Ovary (tissue), 9 donors: ENCODE data around the gene NTNG2. TPM values are rescaled to one million over a fixed set of nuclear protein-coding genes. Genes with fewer than 3 reads are reported as not detected.

ENCODE experiments used
- DNase-seq, 5 donors: peaks; one replicate each; pipeline ENCODE4 v3.0.0-alpha.2; 2019 to 2020
- H3K27ac ChIP-seq, 2 donors: fragments of 200-600 bp; one replicate each; pipeline versions ENCODE4 v1.5.1 to v1.8.0; 2019 to 2022
- H3K27me3 ChIP-seq: fragments of 200-600 bp; one replicate; pipeline ENCODE4 v1.8.0; 2022
- H3K36me3 ChIP-seq: fragments of 200-600 bp; sonication (generic); one replicate; pipeline ENCODE4 v1.5.1; 2019
- H3K4me1 ChIP-seq: one replicate; pipeline ENCODE4 v1.8.1; 2013; ENCODE audit warnings: mild to moderate bottlenecking, moderate library complexity; ENCODE audit not compliant: insufficient read depth
- H3K4me3 ChIP-seq: fragments of 200-600 bp; sonication (generic); one replicate; pipeline ENCODE4 v1.5.1; 2017
- H3K9me3 ChIP-seq, 2 donors: fragments of 200-600 bp in 1 of 2; sonication (generic) in 1 of 2; one replicate each; pipeline versions ENCODE4 v1.5.1 to v1.8.1; 2013 to 2019; ENCODE audit warnings: mild to moderate bottlenecking in 1 of 2, moderate library complexity in 1 of 2
- EP300 ChIP-seq: sonication (generic); formaldehyde crosslinking; IDR thresholded peaks from one replicate; pipeline ENCODE4 v1.6.1; 2017; ENCODE audit warnings: antibody characterized with exemption
- POLR2A ChIP-seq: fragments of 450-650 bp; IDR thresholded peaks from one replicate; pipeline ENCODE4 v1.6.1; 2017; ENCODE audit warnings: antibody characterized with exemption, mild to moderate bottlenecking, moderate library complexity
- WGBS, 3 donors: extraction: QIAGEN DNeasy Blood & Tissue Kit in 1 of 3; methylation state at CpG; one replicate each; pipeline versions ENCODE4 v1.1.5 to v1.1.7; 2013 to 2017; 5-methylcytosine and 5-hydroxymethylcytosine counted together
- intact Hi-C, 4 donors: fragments of 100-400 bp; cut with DNase I; formaldehyde crosslinking; loops; one replicate each; pipeline versions ENCODE4 v1.11.0 to v1.15.1; 2022 to 2023
- polyA plus RNA-seq, 2 donors: library from polyadenylated mRNA; stranded (reverse); fragments of 200-250 nt in 1 of 2; fragments of 350-450 nt in 1 of 2; fragmentation: Illumina TruSeq in 1 of 2; extraction: RNeasy Lipid Tissue Mini Kit (QIAGEN cat#74804) in 1 of 2; gene quantifications; one replicate each; pipeline ENCODE4 v1.2.3, GENCODE V29; 2013 to 2014
- total RNA-seq, 7 donors: library from RNA; depleted of rRNA in 2 of 7; stranded (reverse); fragments of >200 nt in 2 of 7; fragmentation: NEBNext Ultra II Directional in 3 of 7; extraction: Animal tissue kit (Norgen Biotek cat#: 25700) in 3 of 7; gene quantifications; one replicate each; pipeline versions ENCODE4 v1.1.0 to v1.2.4, GENCODE V29; 2016 to 2023
- TF ChIP-seq, protein P1 (sequence below), 3 donors: fragments of 450-650 bp in 2 of 3; fragments of 200-600 bp in 1 of 3; IDR thresholded peaks; one replicate each; pipeline versions ENCODE4 v1.5.1 to v1.8.0; 2016 to 2022; ENCODE audit warnings: antibody characterized with exemption in 3 of 3, mild to moderate bottlenecking in 1 of 3
- donor health status: DM: no; HTN: no; CAD: no; lungs with moderate emphysema.
- donor health status: DM: no; HTN: no; CAD: no.
- donor health status: Bipolar disorder and iron deficiency.
- donor health status: DM: yes; HTN: yes; CAD: no.
- donor health status: DM: no; HTN: no; CAD: no.
- donor health status: DM: yes; HTN: yes; CAD: no.

Gene NTNG2
- total and polyA plus RNA-seq, 9 donors: 0.12 to 2.6 (median 0.81) TPM

DNA sequence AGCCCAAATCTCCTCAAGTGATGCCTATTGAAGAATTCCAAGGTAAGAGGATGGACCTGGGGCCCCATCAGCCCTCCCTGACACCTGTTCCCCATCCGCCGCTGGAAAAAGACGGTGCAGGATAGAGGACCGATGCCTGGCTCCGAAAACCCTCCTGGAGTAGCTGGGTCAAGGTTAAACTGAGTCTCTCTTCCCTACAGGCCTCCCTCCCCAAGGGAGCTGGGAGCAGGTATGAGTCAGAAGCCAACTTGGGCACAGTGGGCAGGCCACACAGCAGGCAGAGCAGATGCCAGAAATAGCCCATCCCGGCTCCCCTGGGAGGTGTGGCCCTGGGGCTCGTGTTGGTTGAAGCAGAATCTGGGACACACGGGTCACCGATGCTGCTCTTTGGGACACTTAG, 75.6 kb downstream of the NTNG2 start:
- no peak overlapping the region for H3K4me3 ChIP-seq
- intact Hi-C loops: loop anchor here (5.0 to 10.0 kb wide), 5 partner anchors 73 to 643 kb away; partner anchors contain the start of gene NTNG2 (in 1 of the 4)
- TF ChIP-seq, protein P1, sequence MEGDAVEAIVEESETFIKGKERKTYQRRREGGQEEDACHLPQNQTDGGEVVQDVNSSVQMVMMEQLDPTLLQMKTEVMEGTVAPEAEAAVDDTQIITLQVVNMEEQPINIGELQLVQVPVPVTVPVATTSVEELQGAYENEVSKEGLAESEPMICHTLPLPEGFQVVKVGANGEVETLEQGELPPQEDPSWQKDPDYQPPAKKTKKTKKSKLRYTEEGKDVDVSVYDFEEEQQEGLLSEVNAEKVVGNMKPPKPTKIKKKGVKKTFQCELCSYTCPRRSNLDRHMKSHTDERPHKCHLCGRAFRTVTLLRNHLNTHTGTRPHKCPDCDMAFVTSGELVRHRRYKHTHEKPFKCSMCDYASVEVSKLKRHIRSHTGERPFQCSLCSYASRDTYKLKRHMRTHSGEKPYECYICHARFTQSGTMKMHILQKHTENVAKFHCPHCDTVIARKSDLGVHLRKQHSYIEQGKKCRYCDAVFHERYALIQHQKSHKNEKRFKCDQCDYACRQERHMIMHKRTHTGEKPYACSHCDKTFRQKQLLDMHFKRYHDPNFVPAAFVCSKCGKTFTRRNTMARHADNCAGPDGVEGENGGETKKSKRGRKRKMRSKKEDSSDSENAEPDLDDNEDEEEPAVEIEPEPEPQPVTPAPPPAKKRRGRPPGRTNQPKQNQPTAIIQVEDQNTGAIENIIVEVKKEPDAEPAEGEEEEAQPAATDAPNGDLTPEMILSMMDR (IDR thresholded peaks at IDR 0.05): no peak
- no peak for TF ChIP-seq POLR2A
- no peak for TF ChIP-seq EP300
- H3K9me3 ChIP-seq: no peaks in the 10 kb centered on the region
- H3K4me1 ChIP-seq: peaks cover 2% of the 10 kb centered on the region
- H3K36me3 ChIP-seq: no peaks in the 10 kb centered on the region
- WGBS, 3 donors: 40 to 62% (median 60%) methylated on average over 9 of the region's 9 CpGs
- no peaks in the 10 kb centered on the region for H3K27me3 ChIP-seq
- no peak for DNase-seq
- no peak overlapping the region for H3K27ac ChIP-seq

DNA sequence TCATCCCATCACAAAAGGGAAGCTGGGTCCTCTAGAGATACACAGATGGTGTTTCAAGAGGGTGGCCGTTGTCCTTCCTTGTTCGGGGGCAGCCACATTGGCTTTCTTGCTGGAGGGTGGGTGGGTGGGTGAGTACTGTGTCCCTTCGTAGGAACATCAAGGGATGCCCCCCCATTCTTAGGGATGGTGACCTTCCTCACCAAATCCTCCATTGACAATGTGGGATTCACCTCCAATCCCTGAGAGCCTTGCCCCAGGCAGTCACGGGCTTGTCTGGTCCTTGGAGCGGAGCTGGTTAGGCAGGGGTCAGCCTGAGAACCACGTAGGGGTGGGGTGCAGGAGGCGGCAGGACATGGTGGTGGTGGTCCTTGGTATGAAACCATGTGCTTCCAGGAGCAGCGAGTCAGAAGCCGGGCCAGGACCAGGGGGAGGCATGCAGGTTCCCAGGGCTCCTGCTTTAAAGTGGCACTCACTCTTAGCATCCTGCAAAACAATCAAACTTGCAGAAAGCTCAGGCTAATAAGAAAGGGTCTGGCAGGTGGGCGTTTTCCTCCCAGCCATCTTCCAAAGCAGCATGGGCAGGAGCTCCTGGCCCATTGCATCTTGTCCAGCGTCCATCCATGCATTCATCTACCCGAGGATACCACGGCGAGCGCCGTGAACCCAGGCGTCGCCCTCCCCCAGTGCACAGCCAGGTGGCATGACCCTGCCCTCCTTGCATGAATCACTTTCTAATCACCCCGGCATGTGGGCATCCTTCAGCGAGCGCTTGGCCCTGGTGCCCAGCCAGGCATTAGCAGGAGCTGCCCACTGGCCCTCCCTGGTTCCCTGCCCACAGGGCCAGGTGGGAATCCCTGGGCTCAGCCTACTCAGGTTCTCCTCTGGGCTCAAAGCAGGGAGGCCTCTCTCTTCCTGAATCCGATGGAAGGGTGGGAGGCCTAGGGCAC, 76.4 kb downstream of the NTNG2 start:
- Histone ChIP-seq H3K36me3 (no peaks in the 10 kb centered on the region), H3K27me3 (no peaks in the 10 kb centered on the region), H3K9me3 (no peaks in the 10 kb centered on the region), H3K4me1 (peaks cover 2% of the 10 kb centered on the region), H3K27ac (no peak overlapping the region), H3K4me3 (no peak overlapping the region)
- 68 to 79% (median 71%) methylated on average over 22 of the region's 22 CpGs for WGBS, 3 donors
- DNase-seq: no peak
- intact Hi-C loops: loop anchor here (5.0 to 10.0 kb wide), 5 partner anchors 73 to 643 kb away; partner anchors contain the start of gene NTNG2 (in 1 of the 4)
- no peak for TF ChIP-seq POLR2A
- no peak for TF ChIP-seq EP300

DNA sequence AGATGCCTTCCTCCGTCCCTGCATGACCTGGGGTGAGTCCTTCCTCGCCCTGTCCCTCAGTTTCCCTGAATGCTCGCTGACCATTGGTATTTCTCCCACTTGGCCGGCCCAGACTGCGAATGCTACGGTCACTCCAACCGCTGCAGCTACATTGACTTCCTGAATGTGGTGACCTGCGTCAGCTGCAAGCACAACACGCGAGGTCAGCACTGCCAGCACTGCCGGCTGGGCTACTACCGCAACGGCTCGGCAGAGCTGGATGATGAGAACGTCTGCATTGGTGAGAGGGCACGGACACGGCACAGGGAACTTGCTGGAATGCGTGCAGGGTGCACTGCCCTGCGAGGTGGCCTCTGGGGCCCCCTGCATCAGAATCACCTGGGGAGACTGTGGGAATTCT, 77.1 kb downstream of the NTNG2 start:
- no peak for DNase-seq
- intact Hi-C loops: loop anchor here (5.0 to 10.0 kb wide), 5 partner anchors 74 to 644 kb away; partner anchors contain the start of gene NTNG2 (in 1 of the 4)
- H3K36me3 ChIP-seq: no peaks in the 10 kb centered on the region
- 52 to 63% (median 59%) methylated on average over 19 of the region's 19 CpGs for WGBS, 3 donors
- no peak for TF ChIP-seq POLR2A
- TF ChIP-seq EP300: no peak
- TF ChIP-seq, protein P1 (IDR thresholded peaks at IDR 0.05): no peak
- no peak overlapping the region for H3K27ac ChIP-seq
- no peaks in the 10 kb centered on the region for H3K27me3 ChIP-seq
- no peak overlapping the region for H3K4me3 ChIP-seq
- peaks cover 2% of the 10 kb centered on the region for H3K4me1 ChIP-seq
- H3K9me3 ChIP-seq: no peaks in the 10 kb centered on the region

DNA sequence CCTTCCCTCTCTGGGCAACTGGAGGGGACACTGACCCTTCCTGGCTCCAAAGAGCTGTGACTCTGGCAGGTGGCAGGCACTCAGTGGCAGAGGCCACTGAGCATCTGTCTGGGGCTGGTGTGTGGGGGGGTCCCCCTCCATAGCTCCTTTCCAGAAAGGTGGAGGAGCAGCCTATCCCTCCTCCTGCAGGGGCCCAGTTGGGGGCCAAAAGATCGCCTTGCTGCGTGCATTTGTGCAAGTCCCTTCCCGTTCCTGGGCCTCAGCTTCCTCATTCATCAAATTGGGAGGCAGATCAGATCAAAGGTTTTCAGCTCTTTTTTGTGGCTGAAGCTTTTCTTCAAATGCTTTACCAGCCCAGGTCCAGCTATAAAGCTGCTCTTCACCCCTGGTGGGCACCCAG, 77.7 kb downstream of the NTNG2 start:
- no peaks in the 10 kb centered on the region for H3K27me3 ChIP-seq
- H3K4me3 ChIP-seq: no peak overlapping the region
- WGBS, 3 donors: 41 to 48% (median 48%) methylated on average over 3 of the region's 3 CpGs
- DNase-seq: no peak
- no peak for TF ChIP-seq EP300
- TF ChIP-seq POLR2A: no peak
- TF ChIP-seq, protein P1 (IDR thresholded peaks at IDR 0.05): no peak
- intact Hi-C loops: loop anchor here (5.0 to 10.0 kb wide), 5 partner anchors 75 to 645 kb away; partner anchors contain the start of gene NTNG2 (in 1 of the 4)
- H3K36me3 ChIP-seq: no peaks in the 10 kb centered on the region
- no peak overlapping the region for H3K27ac ChIP-seq
- peaks cover 2% of the 10 kb centered on the region for H3K4me1 ChIP-seq
- H3K9me3 ChIP-seq: no peaks in the 10 kb centered on the region
